ENCODE measurements around the gene COMMD7. TPM values are rescaled to one million over a fixed set of nuclear protein-coding genes. Genes with fewer than 3 reads are reported as not detected.

Gene COMMD7
- total and polyA plus RNA-seq, 9 of the 15 experiments (the other 6 are each of a cell fraction or from before 2014, with no cell fraction given) = 11.9 to 69.1 (median 34.7) TPM

- ChIA-PET CTCF (ENCODE audit: low intra/inter-chr PET ratio) (no interaction called here), POLR2A (interaction anchor here (1.2 to 4.7 kb wide), 3 partner anchors 10 to 22 kb away, joined by 3 to 30 read pairs (median 19); partner anchors contain the start of gene DNMT3B)
- Histone ChIP-seq H3K9me1 (ENCODE audit: control insufficient read depth, insufficient read depth, low read length) (no peaks in the 10 kb centered on the region), H3K4me1 (replicated peaks in 1 of 2; ENCODE audit: control insufficient read depth in 2 of 2, insufficient read depth in 2 of 2, low read length in 2 of 2) (peaks cover 24 to 42% of the 10 kb centered on the region in 2 experiments; a peak in 4 of 5 replicates), H3K9ac (ENCODE audit: insufficient read depth in 1 of 2, low read depth in 2 of 2, low read length in 2 of 2) (no peak overlapping the region), H3K27me3 (ENCODE audit: control insufficient read depth in 2 of 2, insufficient read depth in 2 of 2, low read length in 2 of 2) (no peaks in the 10 kb centered on the region), H3K27ac (ENCODE audit: extremely low read depth, low read depth, low read length) (no peak overlapping the region), H3K36me3 (ENCODE audit: control insufficient read depth, insufficient read depth, low read length) (peaks cover under 1% of the 10 kb centered on the region; the same call in 1 of the 3 replicates), H3K4me2 (ENCODE audit: insufficient read depth, low read length) (no peak overlapping the region), H2AFZ (ENCODE audit: low read depth, low read length) (no peak overlapping the region), H3K4me3 (no peak overlapping the region), H3K9me3 (replicated peaks; ENCODE audit: control insufficient read depth, insufficient read depth, low read depth, low read length) (no peaks in the 10 kb centered on the region), H4K20me1 (replicated peaks; ENCODE audit: control insufficient read depth, insufficient read depth, low read length) (no peaks in the 10 kb centered on the region), H3K79me2 (ENCODE audit: control insufficient read depth, insufficient read depth, low read length) (peaks cover 26% of the 10 kb centered on the region)
- DNase-seq (ENCODE audit: extremely low read depth in 1 of 4, low spot score in 3 of 4) (no peak), FAIRE-seq (no peak), ATAC-seq (no peak)
- in situ Hi-C loops (cut with MboI) (no loop called here), intact Hi-C loops (cut with micrococcal nuclease) (no loop called here)
- no TSS peak for BruUV-seq (replicated peaks)
- TF ChIP-seq ZNF121 (CRISPR knock-in tag; conservative IDR thresholded peaks at IDR 0.05) = peak; percentile 97
- TF ChIP-seq RBM25 (IDR thresholded peaks at IDR 0.05; ENCODE audit: low read depth, low read length, severe bottlenecking) = peak; percentile 52
- TF ChIP-seq LARP7 (IDR thresholded peaks at IDR 0.05) = no peak
- no peak for TF ChIP-seq HMBOX1 (IDR thresholded peaks at IDR 0.05)
- TF ChIP-seq IRF9 (tag; IDR thresholded peaks at IDR 0.05) = no peak
- TF ChIP-seq CEBPB (tag; IDR thresholded peaks at IDR 0.05) = 0 out of 2 replicates have a peak, but pooled peaks have one; percentile 25
- TF ChIP-seq CEBPG (CRISPR knock-in tag; IDR thresholded peaks at IDR 0.05) = peak; percentile 34; the same call in 1 of the 2 replicates
- 0 out of 4 replicates have a peak, but pooled peaks of 1 of the 2 experiments have one; percentile 14 for TF ChIP-seq CEBPG (tag; conservative IDR thresholded peaks at IDR 0.05 in 1 of 2, IDR thresholded peaks at IDR 0.05 in 1 of 2)
- no peak for TF ChIP-seq FOS (IDR thresholded peaks at IDR 0.05; ENCODE audit: extremely low read depth, insufficient read length)
- no peak for TF ChIP-seq HDAC2 (IDR thresholded peaks at IDR 0.05)
- TF ChIP-seq ATF3 (IDR thresholded peaks at IDR 0.05) = peak; percentile 50
- TF ChIP-seq ATF3 (CRISPR knock-in tag; conservative IDR thresholded peaks at IDR 0.05) = no peak
- peak; percentile 57; the same call in 1 of the 2 replicates for TF ChIP-seq BCOR (IDR thresholded peaks at IDR 0.05)
- no peak for TF ChIP-seq PHF20 (IDR thresholded peaks at IDR 0.05; ENCODE audit: partially characterized antibody)
- 79% methylated on average over 5 of the region's 5 CpGs for WGBS (ENCODE audit: insufficient coverage, low coverage, missing lambda C conversion rate)
Measured at GRCh38 chr20:32741151-32741550, 2.1 kb downstream of the COMMD7 start.
